HEK293 (cell line): ENCODE measurements around the gene RNF40.

Experiments used
- REPIN1 ChIP-seq: fragments of 450-650 bp; formaldehyde crosslinking; IDR thresholded peaks from 2 replicates; pipeline ENCODE4 v1.5.1; 2017; ENCODE audit warnings: missing biosample characterization, missing genetic modification characterization, low read depth
- SETDB1 ChIP-seq: IDR thresholded peaks from one replicate; pipeline ENCODE4 v1.6.1; 2017; ENCODE audit warnings: mild to moderate bottlenecking, low read length, moderate library complexity, mixed read lengths; ENCODE audit not compliant: insufficient read length
- ZBTB1 ChIP-seq: fragments of 450-650 bp; formaldehyde crosslinking; IDR thresholded peaks from 2 replicates; pipeline ENCODE4 v1.5.1; 2016; ENCODE audit warnings: missing biosample characterization, missing genetic modification characterization
- ZNF121 ChIP-seq: fragments of 450-650 bp; formaldehyde crosslinking; IDR thresholded peaks from 2 replicates; pipeline ENCODE4 v1.5.1; 2016; ENCODE audit warnings: missing biosample characterization, missing genetic modification characterization
- ZNF239 ChIP-seq: fragments of 450-650 bp; formaldehyde crosslinking; IDR thresholded peaks from 2 replicates; pipeline ENCODE4 v1.5.1; 2016; ENCODE audit warnings: missing biosample characterization, missing genetic modification characterization
- ZNF366 ChIP-seq: fragments of 450-650 bp; formaldehyde crosslinking; conservative IDR thresholded peaks from 2 replicates; pipeline ENCODE4 v1.5.1; 2016; ENCODE audit warnings: missing biosample characterization, missing genetic modification characterization
- ZNF561 ChIP-seq: fragments of 450-650 bp; IDR thresholded peaks from 2 replicates; pipeline ENCODE4 v1.5.1; 2018; ENCODE audit warnings: missing biosample characterization, missing genetic modification characterization, borderline replicate concordance
- ZNF776 ChIP-seq: fragments of 450-650 bp; formaldehyde crosslinking; IDR thresholded peaks from 2 replicates; pipeline ENCODE4 v1.5.0; 2017; ENCODE audit warnings: missing biosample characterization, missing genetic modification characterization, borderline replicate concordance
- TF ChIP-seq, protein P1 (sequence below): fragments of 450-650 bp; formaldehyde crosslinking; IDR thresholded peaks from 2 replicates; pipeline ENCODE4 v1.5.1; 2016; ENCODE audit warnings: missing biosample characterization, missing genetic modification characterization
- TF ChIP-seq, protein P2 (sequence below): fragments of 450-650 bp; formaldehyde crosslinking; IDR thresholded peaks from 2 replicates; pipeline ENCODE4 v1.5.1; 2017; ENCODE audit warnings: missing biosample characterization, mild to moderate bottlenecking, missing genetic modification characterization, moderate library complexity

DNA sequence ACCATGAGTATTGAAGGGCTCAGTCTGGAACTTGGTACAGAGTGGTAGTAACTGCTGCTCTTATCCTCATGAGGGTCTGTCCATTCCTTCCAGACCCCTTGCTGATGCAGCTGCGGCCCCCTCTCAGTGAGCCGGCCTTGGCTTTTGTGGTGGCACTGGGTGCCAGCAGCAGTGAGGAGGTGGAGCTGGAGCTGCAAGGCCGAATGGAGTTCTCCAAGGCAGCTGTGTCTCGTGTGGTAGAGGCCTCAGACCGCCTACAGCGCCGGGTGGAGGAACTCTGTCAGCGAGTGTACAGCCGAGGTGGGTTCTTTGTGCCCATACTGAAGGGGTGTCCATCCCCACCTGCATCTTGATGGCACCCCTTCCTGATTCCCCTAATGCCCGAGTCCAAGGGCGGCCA is 2.0 kb downstream of the RNF40 start:
- TF ChIP-seq ZNF366 (tag by site-specific recombination) (no peak), ZNF561 (tag by site-specific recombination) (no peak), ZNF239 (tag by site-specific recombination) (no peak), ZNF121 (tag by site-specific recombination) (no peak), ZBTB1 (tag by site-specific recombination) (no peak), REPIN1 (tag by site-specific recombination) (no peak), SETDB1 (no peak), ZNF776 (tag by site-specific recombination) (no peak)
- TF ChIP-seq, protein P1, sequence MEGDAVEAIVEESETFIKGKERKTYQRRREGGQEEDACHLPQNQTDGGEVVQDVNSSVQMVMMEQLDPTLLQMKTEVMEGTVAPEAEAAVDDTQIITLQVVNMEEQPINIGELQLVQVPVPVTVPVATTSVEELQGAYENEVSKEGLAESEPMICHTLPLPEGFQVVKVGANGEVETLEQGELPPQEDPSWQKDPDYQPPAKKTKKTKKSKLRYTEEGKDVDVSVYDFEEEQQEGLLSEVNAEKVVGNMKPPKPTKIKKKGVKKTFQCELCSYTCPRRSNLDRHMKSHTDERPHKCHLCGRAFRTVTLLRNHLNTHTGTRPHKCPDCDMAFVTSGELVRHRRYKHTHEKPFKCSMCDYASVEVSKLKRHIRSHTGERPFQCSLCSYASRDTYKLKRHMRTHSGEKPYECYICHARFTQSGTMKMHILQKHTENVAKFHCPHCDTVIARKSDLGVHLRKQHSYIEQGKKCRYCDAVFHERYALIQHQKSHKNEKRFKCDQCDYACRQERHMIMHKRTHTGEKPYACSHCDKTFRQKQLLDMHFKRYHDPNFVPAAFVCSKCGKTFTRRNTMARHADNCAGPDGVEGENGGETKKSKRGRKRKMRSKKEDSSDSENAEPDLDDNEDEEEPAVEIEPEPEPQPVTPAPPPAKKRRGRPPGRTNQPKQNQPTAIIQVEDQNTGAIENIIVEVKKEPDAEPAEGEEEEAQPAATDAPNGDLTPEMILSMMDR (tag by site-specific recombination), result no peak
- TF ChIP-seq, protein P2, sequence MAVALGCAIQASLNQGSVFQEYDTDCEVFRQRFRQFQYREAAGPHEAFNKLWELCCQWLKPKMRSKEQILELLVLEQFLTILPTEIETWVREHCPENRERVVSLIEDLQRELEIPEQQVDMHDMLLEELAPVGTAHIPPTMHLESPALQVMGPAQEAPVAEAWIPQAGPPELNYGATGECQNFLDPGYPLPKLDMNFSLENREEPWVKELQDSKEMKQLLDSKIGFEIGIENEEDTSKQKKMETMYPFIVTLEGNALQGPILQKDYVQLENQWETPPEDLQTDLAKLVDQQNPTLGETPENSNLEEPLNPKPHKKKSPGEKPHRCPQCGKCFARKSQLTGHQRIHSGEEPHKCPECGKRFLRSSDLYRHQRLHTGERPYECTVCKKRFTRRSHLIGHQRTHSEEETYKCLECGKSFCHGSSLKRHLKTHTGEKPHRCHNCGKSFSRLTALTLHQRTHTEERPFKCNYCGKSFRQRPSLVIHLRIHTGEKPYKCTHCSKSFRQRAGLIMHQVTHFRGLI (tag by site-specific recombination), result no peak
